Activated CD4-positive, alpha-beta T cell treated with anti-CD3 and anti-CD28 coated beads, Interleukin-2, amount 10 ng/mL, durations not matched to agents 24 days and 14 days (primary cell): Measurements from ENCODE around the gene CTCFL. TPM values are rescaled to one million over a fixed set of nuclear protein-coding genes. Genes with fewer than 3 reads are reported as not detected.
"Not testable (repeated sequence)": the region's sequence is repeated elsewhere in the genome, so short reads cannot be mapped to it uniquely, and the experiment has no call there.

Experiments used
- DNase-seq: peaks from one replicate; pipeline ENCODE4 v3.0.0; 2022
- H3K27ac Mint-ChIP-seq: one replicate; pipeline ENCODE4 v1.8.0; 2022; ENCODE audit warnings: mild to moderate bottlenecking, mixed read lengths
- H3K27me3 Mint-ChIP-seq: one replicate; pipeline ENCODE4 v1.8.0; 2022; ENCODE audit warnings: mixed read lengths
- H3K36me3 Mint-ChIP-seq: one replicate; pipeline ENCODE4 v1.8.0; 2022; ENCODE audit warnings: low read depth, mild to moderate bottlenecking, mixed read lengths
- H3K4me1 Mint-ChIP-seq: one replicate; pipeline ENCODE4 v1.8.0; 2021; ENCODE audit warnings: mixed read lengths
- H3K4me3 Mint-ChIP-seq: one replicate; pipeline ENCODE4 v1.8.0; 2022; ENCODE audit warnings: mild to moderate bottlenecking, moderate library complexity, mixed read lengths
- H3K9me3 Mint-ChIP-seq: one replicate; pipeline ENCODE4 v1.8.0; 2021; ENCODE audit warnings: mixed read lengths
- intact Hi-C: fragments of 100-400 bp; cut with micrococcal nuclease; formaldehyde crosslinking; loops from one replicate; pipeline ENCODE4 v1.15.1; 2023
- total RNA-seq: library from RNA; stranded (reverse); gene quantifications from 2 replicates; pipeline ENCODE4 v1.2.3, GENCODE V29; 2022

Gene CTCFL
- total RNA-seq, 1 donor from 2014 or later = not detected

DNA sequence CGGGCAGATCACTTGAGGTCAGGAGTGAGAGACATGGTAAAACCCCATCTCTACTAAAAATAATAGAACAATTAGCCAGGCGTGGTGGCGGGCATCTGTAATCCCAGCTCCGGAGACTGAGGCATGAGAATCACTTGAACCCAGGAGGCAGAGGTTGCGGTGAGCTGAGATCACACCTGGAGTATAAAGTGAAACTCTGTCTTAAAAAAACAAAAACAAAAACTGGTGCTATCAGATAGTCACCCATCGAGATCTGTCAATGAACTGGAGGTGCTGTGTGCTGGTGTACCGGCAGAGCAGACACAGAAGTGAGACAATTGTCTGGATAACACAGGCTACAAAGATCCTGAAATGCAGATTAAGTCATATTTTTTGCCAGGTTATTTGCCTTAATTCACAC lies 24.7 kb downstream of the CTCFL start:
- DNase-seq = no peak
- peaks cover 49% of the 10 kb centered on the region for H3K27me3 Mint-ChIP-seq
- H3K4me3 Mint-ChIP-seq = no peak overlapping the region
- peaks cover 7% of the 10 kb centered on the region for H3K4me1 Mint-ChIP-seq
- H3K9me3 Mint-ChIP-seq = no peaks in the 10 kb centered on the region
- H3K36me3 Mint-ChIP-seq = no peaks in the 10 kb centered on the region
- intact Hi-C loops = no loop called here
- H3K27ac Mint-ChIP-seq = no peak overlapping the region

DNA sequence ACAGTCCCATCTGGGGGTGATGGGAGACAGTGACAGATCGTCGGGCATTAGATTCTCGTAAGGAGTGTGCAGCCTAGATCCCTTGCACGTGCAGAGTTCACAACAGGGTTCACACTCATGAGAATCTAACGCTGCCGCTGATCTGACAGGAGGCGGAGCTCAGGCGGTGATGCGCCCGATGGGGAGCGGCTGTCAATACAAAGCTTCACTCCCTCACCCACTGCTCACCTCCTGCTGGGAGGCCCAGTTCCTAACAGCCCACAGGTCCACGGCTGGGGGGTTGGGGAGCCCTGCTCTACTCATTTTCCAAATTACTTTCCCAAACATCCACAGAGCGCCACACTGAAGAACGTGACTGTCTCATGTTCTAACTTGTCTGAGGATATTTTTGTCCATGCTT lies 25.3 kb downstream of the CTCFL start:
- Mint-ChIP-seq H3K9me3 (no peaks in the 10 kb centered on the region), H3K27me3 (peaks cover 49% of the 10 kb centered on the region)
- intact Hi-C loops = loop anchor here (5.0 to 10.0 kb wide), 3 partner anchors 65 to 407 kb away; no protein-coding TSS in a partner anchor

DNA sequence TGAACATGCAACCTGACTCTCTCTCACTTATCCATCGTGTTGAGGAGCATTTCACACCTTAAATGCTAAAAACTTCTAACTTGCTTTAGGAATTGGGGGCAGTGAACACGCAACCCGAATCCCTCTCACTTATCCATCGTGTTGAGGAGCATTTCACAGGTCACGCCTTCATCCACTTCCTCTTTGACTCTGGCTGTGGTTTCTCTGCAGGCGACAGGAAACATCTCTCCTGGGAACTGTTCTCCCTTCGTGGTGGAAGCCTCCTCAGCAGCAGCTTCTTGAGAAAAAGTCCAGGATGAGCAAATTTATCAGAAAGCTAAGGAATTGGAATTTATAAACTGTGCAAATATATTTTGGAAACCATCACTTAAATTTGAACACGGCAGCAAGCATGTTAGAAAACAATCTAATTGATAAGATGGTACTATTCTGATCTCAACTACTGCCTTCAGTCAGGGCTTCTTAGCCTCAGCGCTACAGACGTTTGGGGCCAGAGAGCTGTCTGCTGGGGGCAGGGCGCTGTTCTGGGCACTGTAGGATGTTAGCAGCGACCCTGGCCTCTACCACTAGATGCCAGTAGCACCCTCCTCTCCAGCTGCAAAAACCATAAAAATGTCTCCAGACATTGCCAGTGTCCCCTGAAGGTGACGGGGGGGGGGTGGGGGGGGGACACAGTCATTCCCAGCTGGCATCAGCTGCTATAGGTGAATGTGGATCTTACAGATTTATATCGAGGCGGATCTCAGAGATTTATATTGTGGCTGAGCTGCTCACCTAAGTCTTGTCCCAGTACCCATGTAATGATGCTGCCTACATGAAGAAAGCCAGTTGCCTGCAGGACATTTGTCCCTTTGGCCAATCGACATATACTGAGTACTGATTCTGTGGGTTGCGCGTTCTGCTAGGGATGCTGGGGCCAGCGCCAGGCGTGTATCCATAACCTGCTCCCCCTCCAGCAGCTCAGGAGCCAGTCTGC lies 26.2 kb downstream of the CTCFL start:
- intact Hi-C loops = loop anchor here (5.0 to 10.0 kb wide), 3 partner anchors 64 to 406 kb away; no protein-coding TSS in a partner anchor
- Mint-ChIP-seq H3K27ac (no peak overlapping the region), H3K4me3 (no peak overlapping the region), H3K27me3 (peaks cover 51% of the 10 kb centered on the region), H3K4me1 (peaks cover 11% of the 10 kb centered on the region), H3K9me3 (no peaks in the 10 kb centered on the region), H3K36me3 (no peaks in the 10 kb centered on the region)
- DNase-seq = peak; percentile 66

More for the DNA sequence above, 25.3 kb downstream of the CTCFL start:
- H3K27ac Mint-ChIP-seq = no peak overlapping the region
- H3K36me3 Mint-ChIP-seq = no peaks in the 10 kb centered on the region
- H3K4me1 Mint-ChIP-seq = peaks cover 11% of the 10 kb centered on the region
- DNase-seq = no peak
- no peak overlapping the region for H3K4me3 Mint-ChIP-seq

DNA sequence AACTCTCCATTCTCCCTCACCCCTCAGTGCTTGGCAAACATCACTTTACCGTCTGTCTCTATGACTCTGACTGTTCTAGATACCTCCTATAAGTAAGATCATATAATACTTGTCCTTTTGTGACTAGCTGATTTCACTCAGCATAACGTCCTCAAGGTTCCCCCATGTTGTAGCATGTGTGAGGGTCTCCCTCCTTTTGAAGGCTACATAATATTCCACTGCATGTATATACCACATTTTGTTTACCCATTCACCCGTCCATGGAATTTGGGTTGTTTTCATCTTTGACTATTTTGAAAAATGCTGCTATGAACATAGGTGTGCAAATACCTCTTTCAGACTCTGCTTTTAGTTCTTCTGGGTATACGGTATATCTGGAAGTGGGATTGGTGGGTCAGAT lies 28.3 kb downstream of the CTCFL start:
- peaks cover 48% of the 10 kb centered on the region for H3K27me3 Mint-ChIP-seq
- no peak overlapping the region for H3K27ac Mint-ChIP-seq
- peaks cover 11% of the 10 kb centered on the region for H3K4me1 Mint-ChIP-seq
- DNase-seq = no peak
- intact Hi-C loops = loop anchor here (5.0 to 10.0 kb wide), 3 partner anchors 62 to 404 kb away; no protein-coding TSS in a partner anchor
- no peak overlapping the region for H3K4me3 Mint-ChIP-seq
- no peaks in the 10 kb centered on the region for H3K9me3 Mint-ChIP-seq
- H3K36me3 Mint-ChIP-seq = no peaks in the 10 kb centered on the region

DNA sequence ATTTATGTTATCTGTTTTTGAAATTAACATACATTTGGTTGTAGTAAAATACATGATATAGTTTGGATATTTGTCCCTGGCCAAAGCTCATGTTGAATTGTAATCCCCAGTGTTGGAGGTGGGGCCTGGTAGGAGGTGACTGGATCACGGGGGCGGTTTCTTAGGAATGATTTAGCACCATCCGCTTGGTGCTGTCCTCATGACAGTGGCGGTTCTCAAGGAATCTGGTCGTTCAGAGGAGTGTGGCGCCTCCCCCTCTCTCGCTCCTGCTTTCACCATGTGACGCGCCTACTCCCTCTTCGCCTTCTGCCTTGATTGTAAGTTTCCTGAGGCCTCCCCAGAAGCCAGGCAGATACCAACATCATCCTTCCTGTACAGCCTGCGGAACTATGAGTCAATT lies 29.0 kb downstream of the CTCFL start:
- Mint-ChIP-seq H3K4me1 (peaks cover 11% of the 10 kb centered on the region), H3K27ac (no peak overlapping the region), H3K27me3 (peaks cover 48% of the 10 kb centered on the region), H3K9me3 (no peaks in the 10 kb centered on the region), H3K36me3 (no peaks in the 10 kb centered on the region), H3K4me3 (no peak overlapping the region)
- no peak for DNase-seq
- intact Hi-C loops = loop anchor here (1.0 to 10.0 kb wide), 4 partner anchors 61 to 404 kb away; no protein-coding TSS in a partner anchor

DNA sequence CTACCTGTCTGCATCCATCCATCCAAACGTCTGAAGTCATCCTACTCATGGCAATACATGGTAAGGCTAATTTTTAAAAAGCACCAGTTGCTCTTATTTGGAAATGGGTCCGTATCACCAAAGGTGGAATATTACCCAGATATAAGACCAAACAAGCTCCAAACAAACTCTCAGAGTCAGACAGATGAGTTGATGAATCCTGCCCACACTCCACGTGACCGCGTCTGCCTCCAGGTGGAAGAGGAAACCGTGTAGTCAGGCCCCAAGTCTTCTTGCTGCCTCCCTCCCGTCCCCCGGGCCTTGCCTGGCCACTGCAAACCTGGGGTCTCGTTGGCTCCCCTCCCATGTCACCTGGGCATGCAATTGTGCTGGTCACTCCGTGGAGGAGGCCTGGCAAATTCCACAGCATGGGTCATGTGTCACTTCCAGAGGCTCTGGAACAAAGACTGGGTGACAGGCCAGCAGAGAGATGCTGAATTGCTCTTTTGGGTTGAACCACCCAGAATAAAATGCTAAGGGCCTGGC lies 31.8 kb downstream of the CTCFL start:
- no peak overlapping the region for H3K4me3 Mint-ChIP-seq
- H3K27me3 Mint-ChIP-seq = peaks cover 42% of the 10 kb centered on the region
- no peak for DNase-seq
- H3K36me3 Mint-ChIP-seq = no peaks in the 10 kb centered on the region
- no peaks in the 10 kb centered on the region for H3K9me3 Mint-ChIP-seq
- intact Hi-C loops = loop anchor here (10.0 kb wide), 1 partner anchor 58 kb away; no protein-coding TSS in a partner anchor
- H3K27ac Mint-ChIP-seq = no peak overlapping the region
- H3K4me1 Mint-ChIP-seq = peaks cover 5% of the 10 kb centered on the region

DNA sequence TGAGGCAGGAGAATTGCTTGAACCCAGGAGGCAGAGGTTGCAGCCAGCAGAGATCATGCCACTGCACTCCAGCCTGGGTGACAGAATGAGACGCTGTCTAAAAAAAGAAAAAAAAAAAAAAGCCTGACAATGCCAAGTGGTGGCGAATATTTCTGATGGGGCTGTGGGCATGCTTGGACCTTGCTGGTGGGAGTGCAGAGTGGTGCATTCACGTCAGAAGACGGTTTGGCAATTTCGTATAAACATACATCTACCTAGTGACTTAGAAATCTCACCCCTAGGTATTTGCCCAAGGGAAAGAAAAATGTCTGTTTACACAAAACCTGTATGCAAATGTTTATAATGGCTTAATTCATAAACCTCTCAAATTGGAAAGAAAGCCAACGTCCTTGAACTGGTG lies 33.6 kb downstream of the CTCFL start:
- Mint-ChIP-seq H3K36me3 (no peaks in the 10 kb centered on the region), H3K4me3 (no peak overlapping the region), H3K27me3 (peaks cover 42% of the 10 kb centered on the region), H3K27ac (no peak overlapping the region), H3K9me3 (no peaks in the 10 kb centered on the region), H3K4me1 (peaks cover 4% of the 10 kb centered on the region)
- intact Hi-C loops = loop anchor here (10.0 kb wide), 1 partner anchor 57 kb away; no protein-coding TSS in a partner anchor
- DNase-seq = no peak

DNA sequence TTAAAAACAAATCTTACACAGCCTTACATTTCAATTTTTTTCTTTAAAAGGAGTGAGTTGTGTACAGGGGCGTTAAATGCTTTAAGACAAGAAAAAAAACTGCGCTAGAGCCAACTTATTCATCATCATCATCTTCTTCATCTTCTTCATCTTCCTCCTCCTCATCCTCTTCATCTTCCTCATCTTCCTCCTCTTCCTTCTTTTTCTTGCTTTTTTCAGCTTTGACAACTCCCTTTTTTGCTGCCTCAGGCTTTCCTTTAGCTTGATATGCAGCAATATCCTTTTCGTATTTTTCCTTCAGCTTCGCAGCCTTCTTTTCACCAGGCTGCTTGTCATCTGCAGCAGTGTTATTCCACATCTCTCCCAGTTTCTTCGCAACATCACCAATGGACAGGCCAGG lies 36.7 kb downstream of the CTCFL start:
- H3K27ac Mint-ChIP-seq, H3K36me3 Mint-ChIP-seq, H3K4me3 Mint-ChIP-seq, DNase-seq, H3K4me1 Mint-ChIP-seq, intact Hi-C loops, H3K9me3 Mint-ChIP-seq: not testable (repeated sequence)
- peaks cover 41% of the 10 kb centered on the region for H3K27me3 Mint-ChIP-seq

DNA sequence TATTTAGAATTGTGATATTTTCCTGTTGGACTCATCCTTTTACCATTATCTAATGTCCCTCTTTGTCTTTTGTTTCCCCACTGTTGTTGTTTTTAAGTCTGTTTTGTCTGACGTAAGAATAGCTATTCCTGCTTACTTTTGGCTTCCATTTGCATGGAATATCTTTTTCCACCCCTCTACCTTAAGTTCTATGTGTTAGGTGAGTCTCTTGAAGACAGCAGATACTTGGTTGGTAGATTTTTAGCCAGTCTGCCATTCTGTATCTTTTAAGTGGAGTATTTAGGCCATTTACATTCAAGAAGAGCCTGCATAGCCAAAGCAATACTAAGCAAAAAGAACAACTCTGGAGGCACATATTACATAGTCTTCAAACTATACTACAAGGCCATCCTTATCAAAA lies 39.2 kb downstream of the CTCFL start:
- peaks cover 2% of the 10 kb centered on the region for H3K4me1 Mint-ChIP-seq

DNA sequence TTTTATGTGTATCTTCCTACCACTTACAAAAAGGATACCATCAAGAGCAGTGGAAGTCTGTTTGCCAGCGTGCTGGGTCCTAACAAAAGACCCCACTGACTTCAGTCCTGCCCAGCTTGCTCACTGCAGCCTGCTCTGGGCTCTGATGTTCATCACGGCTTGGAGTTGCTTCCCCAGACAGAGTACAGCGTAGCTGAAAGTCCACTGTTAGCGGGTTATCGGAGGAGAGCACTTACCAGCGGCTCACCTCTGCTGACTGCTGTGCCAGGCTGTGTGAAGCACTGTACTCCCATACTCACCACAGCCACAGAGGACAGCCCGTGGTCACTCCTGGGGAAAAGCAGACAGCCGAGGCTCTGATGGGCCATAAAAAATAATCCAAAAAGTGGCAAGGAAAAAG lies 40.2 kb downstream of the CTCFL start:
- intact Hi-C loops = no loop called here
- no peak overlapping the region for H3K27ac Mint-ChIP-seq
- H3K9me3 Mint-ChIP-seq = no peaks in the 10 kb centered on the region
- H3K4me1 Mint-ChIP-seq = peaks cover 2% of the 10 kb centered on the region
- no peaks in the 10 kb centered on the region for H3K36me3 Mint-ChIP-seq
- no peak overlapping the region for H3K4me3 Mint-ChIP-seq
- no peak for DNase-seq
- H3K27me3 Mint-ChIP-seq = peaks cover 35% of the 10 kb centered on the region

More for the DNA sequence above, 39.2 kb downstream of the CTCFL start:
- Mint-ChIP-seq H3K27ac (no peak overlapping the region), H3K27me3 (peaks cover 35% of the 10 kb centered on the region), H3K36me3 (no peaks in the 10 kb centered on the region), H3K9me3 (no peaks in the 10 kb centered on the region), H3K4me3 (no peak overlapping the region)
- intact Hi-C loops = no loop called here
- no peak for DNase-seq

DNA sequence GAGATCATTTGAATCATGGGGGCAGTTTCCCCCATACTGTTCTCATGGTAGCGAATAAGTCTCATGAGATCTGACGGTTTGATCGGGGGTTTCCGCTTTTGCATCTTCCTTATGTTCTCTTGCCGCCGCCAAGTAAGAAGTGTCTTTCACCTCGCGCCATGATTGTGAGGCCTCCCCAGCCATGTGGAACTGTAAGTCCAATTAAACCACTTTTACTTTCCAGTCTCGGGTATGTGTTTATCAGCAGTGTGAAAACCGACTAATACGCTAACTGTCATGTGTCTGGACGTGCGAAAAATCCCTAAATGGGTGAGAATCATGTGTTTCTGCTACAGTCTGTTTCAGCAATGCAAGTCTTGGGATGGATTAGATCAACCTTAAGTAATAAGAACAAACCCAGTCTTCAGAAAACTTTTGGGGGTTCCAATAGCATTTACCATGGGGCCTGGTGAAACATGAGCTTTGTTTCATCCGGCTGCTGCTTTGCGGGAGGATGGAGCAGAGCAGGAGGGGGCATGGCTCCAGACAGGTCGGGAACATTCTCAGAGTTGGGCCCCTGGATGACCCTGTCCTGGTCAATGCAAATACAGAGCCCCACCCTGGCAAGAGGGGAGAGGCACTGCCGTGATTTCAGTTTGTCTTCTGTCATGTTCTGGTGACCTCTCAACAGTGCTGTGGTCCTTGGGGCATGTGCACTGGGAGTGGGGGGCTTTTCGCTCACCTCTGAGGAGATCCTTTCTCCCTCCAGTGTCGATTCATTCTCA lies 41.5 kb downstream of the CTCFL start:
- H3K27ac Mint-ChIP-seq = no peak overlapping the region
- DNase-seq = no peak
- no peaks in the 10 kb centered on the region for H3K36me3 Mint-ChIP-seq
- H3K4me1 Mint-ChIP-seq = peaks cover 2% of the 10 kb centered on the region
- intact Hi-C loops = no loop called here
- H3K4me3 Mint-ChIP-seq = no peak overlapping the region
- H3K9me3 Mint-ChIP-seq = no peaks in the 10 kb centered on the region
- peaks cover 35% of the 10 kb centered on the region for H3K27me3 Mint-ChIP-seq

DNA sequence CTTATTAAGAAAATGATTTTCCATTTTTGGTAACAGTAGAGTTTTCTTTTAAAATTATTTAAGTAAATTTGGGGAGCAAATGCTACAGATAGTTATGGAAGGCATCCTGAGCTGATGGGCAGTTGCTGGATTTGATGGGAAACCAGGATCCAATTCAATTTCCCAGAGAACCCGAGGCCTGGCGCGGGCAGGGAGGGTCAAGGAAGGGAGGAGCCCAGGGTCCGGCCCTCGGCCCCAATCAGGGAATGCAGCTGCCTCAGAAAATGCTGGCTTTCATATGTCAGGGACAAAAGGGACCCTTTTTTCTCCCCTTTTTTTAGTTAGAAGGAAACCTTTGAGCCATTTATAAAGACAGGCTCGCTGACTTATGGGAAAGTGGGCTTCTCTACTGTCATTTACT lies 42.1 kb downstream of the CTCFL start:
- no peak overlapping the region for H3K4me3 Mint-ChIP-seq
- peaks cover 2% of the 10 kb centered on the region for H3K4me1 Mint-ChIP-seq
- no peaks in the 10 kb centered on the region for H3K9me3 Mint-ChIP-seq
- DNase-seq = no peak
- H3K27me3 Mint-ChIP-seq = peaks cover 36% of the 10 kb centered on the region
- no peaks in the 10 kb centered on the region for H3K36me3 Mint-ChIP-seq
- intact Hi-C loops = no loop called here
- no peak overlapping the region for H3K27ac Mint-ChIP-seq

DNA sequence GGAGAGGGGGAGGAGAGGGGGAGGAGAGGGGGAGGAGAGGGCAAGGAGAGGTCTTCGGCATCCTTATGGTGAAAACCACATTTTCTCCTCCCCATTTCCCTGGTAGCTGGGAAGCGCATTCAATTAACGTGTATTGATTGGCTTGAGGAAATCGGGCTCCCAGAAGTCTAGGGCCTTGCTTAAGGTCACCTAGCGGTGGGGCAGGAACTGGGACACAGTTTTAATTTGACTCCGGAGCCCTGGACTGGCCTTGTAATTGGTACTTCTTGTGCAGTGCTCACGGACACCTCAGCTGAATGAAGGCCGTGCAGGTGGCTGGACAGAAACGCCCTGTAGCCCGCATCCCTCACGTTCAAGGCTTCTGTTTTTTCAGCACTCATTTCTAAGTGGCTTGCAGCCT lies 42.8 kb downstream of the CTCFL start:
- no peak overlapping the region for H3K4me3 Mint-ChIP-seq
- no peaks in the 10 kb centered on the region for H3K9me3 Mint-ChIP-seq
- no peak overlapping the region for H3K27ac Mint-ChIP-seq
- peaks cover 34% of the 10 kb centered on the region for H3K27me3 Mint-ChIP-seq
- intact Hi-C loops = no loop called here
- DNase-seq = no peak
- H3K36me3 Mint-ChIP-seq = no peaks in the 10 kb centered on the region
- peaks cover 2% of the 10 kb centered on the region for H3K4me1 Mint-ChIP-seq
